Trophoblast cell (in vitro differentiated cells and primary cell): ENCODE results near the gene ADK.

Experiments
- DNase-seq, 2 donors: peaks; one replicate each; pipeline ENCODE4 v3.0.0-alpha.2; 2016
- H2AFZ ChIP-seq: 2 replicates; pipeline ENCODE4 v1.6.1; 2013; ENCODE audit warnings: low read length, moderate library complexity, mild to moderate bottlenecking; ENCODE audit not compliant: insufficient read depth, poor library complexity
- H2AK5ac ChIP-seq: 2 replicates; pipeline ENCODE4 v1.6.1; 2013; ENCODE audit warnings: mild to moderate bottlenecking, low read length
- H2BK120ac ChIP-seq: 2 replicates; pipeline ENCODE4 v1.6.1; 2013; ENCODE audit warnings: low read length, mild to moderate bottlenecking, moderate library complexity; ENCODE audit not compliant: insufficient read depth, poor library complexity
- H2BK12ac ChIP-seq: 2 replicates; pipeline ENCODE4 v1.6.1; 2013; ENCODE audit warnings: mild to moderate bottlenecking, low read length, moderate library complexity
- H2BK5ac ChIP-seq: 2 replicates; pipeline ENCODE4 v1.6.1; 2013; ENCODE audit warnings: low read length, low read depth, moderate library complexity, mild to moderate bottlenecking; ENCODE audit not compliant: poor library complexity
- H3K14ac ChIP-seq: 2 replicates; pipeline ENCODE4 v1.6.1; 2013; ENCODE audit warnings: mild to moderate bottlenecking, low read length
- H3K18ac ChIP-seq: 2 replicates; pipeline ENCODE4 v1.6.1; 2013; ENCODE audit warnings: mild to moderate bottlenecking, low read length
- H3K23ac ChIP-seq: 2 replicates; pipeline ENCODE4 v1.6.1; 2013; ENCODE audit warnings: low read length
- H3K27ac ChIP-seq: 2 replicates; pipeline ENCODE4 v1.5.1; 2013; ENCODE audit warnings: low read depth, mild to moderate bottlenecking, inconsistent platforms, low read length, moderate library complexity
- H3K27me3 ChIP-seq: 2 replicates; pipeline ENCODE4 v1.6.1; 2013; ENCODE audit warnings: inconsistent platforms, mild to moderate bottlenecking, low read length, moderate library complexity; ENCODE audit not compliant: insufficient read depth
- H3K36me3 ChIP-seq, 2 experiments: 1 replicate in 1 of 2; 2 replicates in 1 of 2; pipeline ENCODE4 v1.6.1; 2013; ENCODE audit warnings: low read length in 2 of 2, mild to moderate bottlenecking in 2 of 2, moderate library complexity in 1 of 2; ENCODE audit not compliant: insufficient read depth in 2 of 2, control insufficient read depth in 1 of 2
- H3K4ac ChIP-seq: 2 replicates; pipeline ENCODE4 v1.6.1; 2013; ENCODE audit warnings: low read depth, mild to moderate bottlenecking, low read length, moderate library complexity
- H3K4me1 ChIP-seq, 2 experiments: 1 replicate in 1 of 2; 2 replicates in 1 of 2; pipeline ENCODE4 v1.6.1; 2013; ENCODE audit warnings: low read length in 2 of 2, mild to moderate bottlenecking in 2 of 2, moderate library complexity in 1 of 2; ENCODE audit not compliant: insufficient read depth in 2 of 2, control insufficient read depth in 1 of 2
- H3K4me2 ChIP-seq: 2 replicates; pipeline ENCODE4 v1.6.1; 2013; ENCODE audit warnings: inconsistent platforms, mild to moderate bottlenecking, low read length, moderate library complexity
- H3K4me3 ChIP-seq: 2 replicates; pipeline ENCODE4 v1.5.1; 2013; ENCODE audit warnings: mild to moderate bottlenecking, low read depth, low read length, inconsistent platforms
- H3K79me1 ChIP-seq: one replicate; pipeline ENCODE4 v1.6.1; 2013; ENCODE audit warnings: low read length
- H3K79me2 ChIP-seq: 2 replicates; pipeline ENCODE4 v1.6.1; 2013; ENCODE audit warnings: low read length, mild to moderate bottlenecking; ENCODE audit not compliant: control insufficient read depth, insufficient read depth, poor library complexity
- H3K9ac ChIP-seq: 2 replicates; pipeline ENCODE4 v1.6.1; 2013; ENCODE audit warnings: mild to moderate bottlenecking, low read length
- H3K9me3 ChIP-seq: 2 replicates; pipeline ENCODE4 v1.6.1; 2013; ENCODE audit warnings: low read depth, mild to moderate bottlenecking, control low read depth, inconsistent platforms, low read length; ENCODE audit not compliant: insufficient read depth
- H4K12ac ChIP-seq: 2 replicates; pipeline ENCODE4 v1.6.1; 2013; ENCODE audit warnings: low read depth, mild to moderate bottlenecking, low read length, moderate library complexity
- H4K8ac ChIP-seq: 2 replicates; pipeline ENCODE4 v1.6.1; 2013; ENCODE audit warnings: low read depth, mild to moderate bottlenecking, low read length, moderate library complexity
- H4K91ac ChIP-seq: one replicate; pipeline ENCODE4 v1.6.1; 2013; ENCODE audit warnings: low read depth, mild to moderate bottlenecking, low read length, moderate library complexity
- WGBS: extraction: QIAGEN DNeasy Blood & Tissue Kit; methylation state at CpG from one replicate; pipeline ENCODE4 v1.1.7; 2013; ENCODE audit warnings: missing lambda C conversion rate; ENCODE audit not compliant: insufficient read length, insufficient coverage; ENCODE audit errors: extremely low coverage; 5-methylcytosine and 5-hydroxymethylcytosine counted together

Gene ADK

DNA sequence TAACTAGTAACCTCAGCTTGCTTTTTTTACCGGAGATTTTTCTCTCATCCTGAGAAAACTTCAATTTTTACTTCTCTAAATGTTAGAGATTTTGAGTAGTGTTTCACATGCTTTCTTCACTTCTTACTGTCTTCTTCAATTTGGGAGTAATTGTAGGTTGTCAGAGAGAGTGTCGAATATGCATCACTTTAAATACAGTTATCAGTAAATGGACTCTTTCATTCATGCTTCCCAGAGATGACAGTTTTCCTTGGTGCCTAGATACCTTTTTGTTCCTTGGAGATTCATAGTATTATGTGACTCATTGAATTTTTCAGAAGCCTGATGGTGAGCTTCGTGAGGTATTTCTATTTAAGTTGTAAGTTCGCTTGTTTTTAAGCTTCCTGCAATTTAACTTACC is 169.7 kb downstream of the ADK start:
- H3K9ac ChIP-seq: no peak overlapping the region
- H3K4me3 ChIP-seq: no peak overlapping the region
- H2BK12ac ChIP-seq: no peak overlapping the region
- no CpG with 5 or more reads among the region's 4 CpGs for WGBS
- no peak overlapping the region for H3K4ac ChIP-seq
- no peaks in the 10 kb centered on the region for H3K27me3 ChIP-seq
- no peak overlapping the region for H2BK5ac ChIP-seq
- H3K4me1 ChIP-seq: no peaks in the 10 kb centered on the region
- no peak overlapping the region for H2AFZ ChIP-seq
- H3K23ac ChIP-seq: no peak overlapping the region
- H3K14ac ChIP-seq: no peak overlapping the region
- no peak overlapping the region for H4K8ac ChIP-seq
- H4K91ac ChIP-seq: no peak overlapping the region
- no peaks in the 10 kb centered on the region for H3K79me2 ChIP-seq
- no peak overlapping the region for H3K27ac ChIP-seq
- no peak overlapping the region for H3K4me2 ChIP-seq
- DNase-seq: peak in 1 of 2 donors; percentile 14
- no peak overlapping the region for H2BK120ac ChIP-seq
- H3K79me1 ChIP-seq: no peaks in the 10 kb centered on the region
- no peak overlapping the region for H4K12ac ChIP-seq
- H3K9me3 ChIP-seq: no peaks in the 10 kb centered on the region
- H3K36me3 ChIP-seq: no peaks in the 10 kb centered on the region
- H2AK5ac ChIP-seq: no peak overlapping the region
- no peak overlapping the region for H3K18ac ChIP-seq

- Histone ChIP-seq H3K79me1 (no peaks in the 10 kb centered on the region), H3K4ac (no peak overlapping the region), H3K9ac (no peak overlapping the region), H3K27ac (no peak overlapping the region), H3K4me2 (no peak overlapping the region), H3K79me2 (no peaks in the 10 kb centered on the region), H3K27me3 (no peaks in the 10 kb centered on the region), H2BK12ac (no peak overlapping the region), H4K91ac (no peak overlapping the region), H3K9me3 (no peaks in the 10 kb centered on the region), H3K4me3 (no peak overlapping the region), H3K23ac (no peak overlapping the region), H2BK5ac (no peak overlapping the region), H4K12ac (no peak overlapping the region), H2AK5ac (no peak overlapping the region), H4K8ac (no peak overlapping the region), H2BK120ac (no peak overlapping the region), H3K14ac (no peak overlapping the region), H3K4me1 (no peaks in the 10 kb centered on the region), H3K18ac (no peak overlapping the region), H3K36me3 (no peaks in the 10 kb centered on the region), H2AFZ (no peak overlapping the region)
- DNase-seq: no peak
- no CpG with 5 or more reads among the region's 4 CpGs for WGBS
These were observed 171.1 kb downstream of the ADK start for GRCh38 chr10:74322141-74322540.

- Histone ChIP-seq H2BK120ac (no peak overlapping the region), H3K4me2 (no peak overlapping the region), H4K91ac (no peak overlapping the region), H4K12ac (no peak overlapping the region), H3K27ac (no peak overlapping the region), H3K18ac (no peak overlapping the region), H2AK5ac (no peak overlapping the region), H3K36me3 (no peaks in the 10 kb centered on the region), H3K4me1 (no peaks in the 10 kb centered on the region), H3K9me3 (no peaks in the 10 kb centered on the region), H3K23ac (no peak overlapping the region), H3K27me3 (no peaks in the 10 kb centered on the region), H3K79me1 (no peaks in the 10 kb centered on the region), H3K4me3 (no peak overlapping the region), H3K79me2 (no peaks in the 10 kb centered on the region), H2BK5ac (no peak overlapping the region), H2AFZ (no peak overlapping the region), H2BK12ac (no peak overlapping the region), H4K8ac (no peak overlapping the region), H3K14ac (no peak overlapping the region), H3K4ac (no peak overlapping the region), H3K9ac (no peak overlapping the region)
- no peak for DNase-seq
These were observed 171.5 kb downstream of the ADK start for GRCh38 chr10:74322565-74322964.

DNA sequence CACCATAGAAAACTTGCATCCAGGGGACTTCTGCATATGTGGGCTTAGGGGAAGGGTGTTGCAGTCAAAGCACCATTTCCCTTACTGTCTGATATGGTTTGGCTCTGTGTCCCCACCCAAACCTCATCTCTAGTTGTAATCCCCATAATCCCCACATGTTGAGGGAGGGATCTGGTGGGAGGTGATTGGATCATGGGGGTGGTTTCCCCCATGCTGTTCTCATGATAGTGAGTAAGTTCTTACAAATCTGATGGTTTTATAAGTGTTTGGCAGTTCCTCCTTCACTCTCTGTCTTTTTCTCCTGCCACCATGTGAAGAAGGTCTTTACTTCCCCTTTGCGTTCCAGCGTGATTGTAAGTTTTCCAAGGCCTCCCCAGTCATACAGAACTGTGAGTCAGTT is 177.4 kb downstream of the ADK start:
- Histone ChIP-seq H3K79me2 (no peaks in the 10 kb centered on the region), H3K27ac (no peak overlapping the region), H2BK120ac (no peak overlapping the region), H3K23ac (no peak overlapping the region), H4K91ac (no peak overlapping the region), H3K4me1 (no peaks in the 10 kb centered on the region), H3K4me2 (no peak overlapping the region), H2BK5ac (no peak overlapping the region), H2AK5ac (no peak overlapping the region), H3K18ac (peak overlapping the region; percentile 59), H3K14ac (no peak overlapping the region), H4K8ac (no peak overlapping the region), H3K9me3 (no peaks in the 10 kb centered on the region), H2BK12ac (no peak overlapping the region), H3K27me3 (no peaks in the 10 kb centered on the region), H3K9ac (no peak overlapping the region), H2AFZ (no peak overlapping the region), H3K4me3 (no peak overlapping the region), H3K79me1 (no peaks in the 10 kb centered on the region), H3K36me3 (peaks cover 0 to 2% of the 10 kb centered on the region in 2 experiments), H4K12ac (no peak overlapping the region), H3K4ac (no peak overlapping the region)
- peak; percentile 3 to 17 for DNase-seq
- no CpG with 5 or more reads among the region's 2 CpGs for WGBS
